NOMO-1 treated with dmso at 0.1 percent for 144 hours (cell line): ENCODE results near the gene LRRC3C.
"Not testable (repeated sequence)": the region's sequence is repeated elsewhere in the genome, so short reads cannot be mapped to it uniquely, and the experiment has no call there.

Source experiments
- DNase-seq: peaks from one replicate; lab custom pipeline; 2025; ENCODE audit not compliant: unreplicated experiment; lab: John Stamatoyannopoulos, UW

The LRRC3C gene, protein sequence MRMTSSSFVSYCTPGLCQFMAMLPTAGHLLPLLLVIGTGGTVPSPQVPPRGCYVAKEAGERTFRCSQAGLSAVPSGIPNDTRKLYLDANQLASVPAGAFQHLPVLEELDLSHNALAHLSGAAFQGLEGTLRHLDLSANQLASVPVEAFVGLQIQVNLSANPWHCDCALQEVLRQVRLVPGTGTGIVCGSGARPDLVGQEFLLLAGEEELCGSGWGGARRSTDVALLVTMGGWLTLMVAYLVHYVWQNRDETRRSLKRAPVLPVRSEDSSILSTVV

DNA sequence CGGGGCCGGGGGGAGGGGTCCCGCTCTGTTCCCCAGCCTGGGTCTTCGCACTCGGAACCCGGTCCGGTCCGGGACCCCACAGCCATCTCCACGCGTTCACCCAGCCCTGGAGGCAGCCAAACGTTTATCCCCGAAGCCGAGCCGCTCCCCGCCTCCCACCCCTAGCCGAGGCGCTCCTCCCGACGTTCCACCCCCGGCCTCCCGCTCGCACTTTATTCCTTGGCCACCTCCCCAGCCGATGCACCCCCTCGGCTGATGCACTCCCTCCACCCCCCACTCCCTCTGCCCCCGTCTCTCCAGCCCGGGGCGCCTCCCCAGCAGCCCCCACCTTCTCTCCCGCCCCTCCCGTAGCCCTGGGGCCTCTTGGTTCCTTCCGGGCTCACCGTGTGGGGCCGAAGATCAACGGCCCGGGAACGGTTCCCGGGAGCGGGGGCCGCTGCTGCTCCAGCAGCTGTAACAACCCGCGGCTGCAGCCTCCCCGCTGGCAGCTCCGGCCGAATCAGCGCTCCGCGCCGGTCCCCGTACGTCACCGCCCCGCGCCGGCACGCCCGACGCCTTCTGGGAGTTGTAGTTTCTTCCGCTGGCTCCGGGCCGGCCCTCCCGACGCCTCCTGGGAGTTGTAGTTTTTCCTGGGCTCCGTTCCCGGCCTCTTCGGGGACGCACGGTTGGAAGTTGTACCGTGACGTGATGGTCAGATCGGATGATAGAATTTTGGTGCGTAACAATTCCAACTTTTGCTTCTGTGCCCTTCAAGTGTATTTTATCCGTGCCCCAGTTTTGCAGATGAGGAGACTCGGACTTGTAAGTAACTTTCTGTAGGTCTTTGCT lies at the start of gene LRRC3C, which contains the start of gene ORMDL3:
Gene LRRC3C, plus strand, starts transcription at position 632 of the 828 bp plus-strand sequence. CDS start 13,792 bp downstream, outside the sequence.
Gene ORMDL3, minus strand, starts transcription at position 501 of the 828 bp plus-strand sequence. CDS start 3,398 bp downstream, outside the sequence.
- DNase-seq = peak; percentile 82

GRCh38 chr17:39886102-39886501 lies 41.4 kb upstream of the LRRC3C start:
- not testable (repeated sequence) for DNase-seq

DNA sequence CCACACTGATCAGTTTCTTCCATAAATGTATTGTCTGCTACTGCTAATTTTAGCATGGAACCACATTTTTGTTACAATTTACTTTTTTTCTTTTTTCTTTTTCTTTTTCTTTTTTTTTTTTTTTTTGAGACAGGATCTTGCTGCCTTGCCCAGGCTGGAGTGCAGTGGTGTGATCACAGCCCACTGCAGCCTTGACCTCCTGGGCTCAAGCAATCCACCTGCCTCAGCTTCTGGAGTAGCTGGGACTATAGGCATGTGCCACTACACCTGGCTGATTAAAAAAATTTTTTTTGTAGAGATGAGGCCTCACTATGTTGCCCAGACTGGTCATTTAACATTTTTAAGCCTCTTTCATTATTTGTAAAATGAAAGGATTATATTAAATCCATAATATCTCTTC lies 40.5 kb upstream of the LRRC3C start:
- no peak for DNase-seq

DNA sequence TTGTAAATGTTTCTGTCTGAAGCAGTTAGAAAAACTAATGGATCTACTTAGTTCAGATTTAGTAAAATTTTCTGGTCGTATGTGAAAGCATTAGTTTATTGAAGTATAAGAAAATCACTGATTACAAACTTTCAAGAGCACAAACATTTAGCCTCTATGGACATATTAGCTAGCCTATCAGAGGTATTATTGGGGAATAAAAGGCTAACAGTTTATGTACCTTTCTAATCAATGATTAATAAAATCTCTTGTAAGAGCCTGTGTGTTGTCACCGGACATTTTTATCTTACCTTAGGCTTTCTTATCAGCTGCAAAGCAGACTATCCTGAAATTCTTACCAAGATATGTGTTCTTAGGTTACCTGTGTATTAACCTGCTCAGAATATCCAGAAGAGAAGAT lies 38.3 kb upstream of the LRRC3C start:
- DNase-seq = no peak

GRCh38 chr17:39894681-39895376 lies 32.7 kb upstream of the LRRC3C start:
- DNase-seq = no peak

- no peak for DNase-seq
Observed at GRCh38 chr17:39898088-39898487, 29.4 kb upstream of the LRRC3C start.

- no peak for DNase-seq
Observed at GRCh38 chr17:39899215-39899614, 28.3 kb upstream of the LRRC3C start.

GRCh38 chr17:39902027-39902426 lies 25.5 kb upstream of the LRRC3C start:
- not testable (repeated sequence) for DNase-seq

DNA sequence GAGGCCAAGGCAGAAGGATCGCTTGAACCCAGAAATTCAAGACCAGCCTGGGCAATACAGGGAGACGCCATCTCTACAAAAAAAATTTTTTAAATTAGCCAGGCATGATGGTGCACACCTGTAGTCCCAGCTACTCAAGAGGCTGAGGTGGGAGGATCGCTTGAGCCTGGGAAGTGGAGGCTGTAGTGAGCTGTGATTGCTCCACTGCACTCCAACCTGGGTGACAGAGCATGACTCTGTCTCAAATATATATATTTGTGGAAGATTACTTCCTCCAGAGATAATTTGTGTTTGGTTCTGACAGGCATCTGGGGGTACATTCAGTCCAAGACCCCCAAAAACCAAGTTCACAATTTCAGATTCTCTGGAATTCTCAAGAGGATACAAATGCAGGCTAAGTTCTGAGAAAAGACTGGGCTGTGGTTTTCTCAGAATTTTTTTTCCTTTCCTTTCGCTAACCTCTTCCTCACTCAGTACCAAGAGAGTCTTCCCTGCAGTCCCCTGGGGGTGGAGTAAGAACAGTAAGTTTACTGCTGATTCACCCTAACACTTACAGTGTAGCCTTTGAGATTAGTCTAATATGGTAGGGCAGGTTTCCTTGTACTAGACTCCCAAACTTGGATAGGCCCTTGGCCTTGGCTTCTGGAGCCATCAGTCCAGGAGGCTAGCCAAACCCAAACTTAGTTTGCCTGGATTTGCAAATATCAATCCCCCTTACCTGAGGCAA lies 24.2 kb upstream of the LRRC3C start:
- no peak for DNase-seq

DNA sequence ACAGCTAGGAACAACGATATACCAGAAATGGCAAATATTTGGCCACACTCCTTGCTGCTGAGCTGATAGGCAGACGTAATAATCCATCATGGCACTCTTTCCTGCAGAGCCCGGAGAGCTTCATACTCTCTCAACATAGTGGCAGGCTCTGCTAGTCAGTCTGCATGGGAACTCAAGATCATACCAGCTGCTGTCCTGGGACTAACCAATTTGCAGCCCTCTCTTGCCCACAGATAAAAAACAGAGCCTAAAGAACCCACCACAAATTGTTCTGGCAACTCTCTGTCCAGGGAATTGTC lies 22.6 kb upstream of the LRRC3C start:
- no peak for DNase-seq

- no peak for DNase-seq
Observed at GRCh38 chr17:39908789-39909352, 18.7 kb upstream of the LRRC3C start.

DNA sequence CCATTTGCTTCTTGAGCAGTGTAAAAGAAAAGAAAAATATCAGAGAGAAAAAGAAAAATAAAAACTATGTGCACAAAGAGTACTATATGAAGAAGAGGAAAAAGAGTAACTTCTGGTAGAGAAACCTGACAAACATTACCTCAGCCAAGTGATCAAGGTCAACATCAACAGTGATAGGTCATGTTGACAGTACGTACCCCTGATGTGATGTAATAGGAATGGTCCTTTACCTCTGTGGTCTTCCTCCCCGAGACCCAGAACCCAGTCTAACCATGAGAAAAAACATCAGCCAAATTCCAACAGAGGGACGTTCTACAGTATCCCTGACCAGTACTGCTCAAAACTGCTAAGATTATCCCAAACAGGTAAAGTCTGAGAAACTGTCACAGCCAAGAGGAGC lies 13.5 kb upstream of the LRRC3C start:
- DNase-seq = no peak

GRCh38 chr17:39915559-39915958 lies 12.0 kb upstream of the LRRC3C start:
- no peak for DNase-seq

DNA sequence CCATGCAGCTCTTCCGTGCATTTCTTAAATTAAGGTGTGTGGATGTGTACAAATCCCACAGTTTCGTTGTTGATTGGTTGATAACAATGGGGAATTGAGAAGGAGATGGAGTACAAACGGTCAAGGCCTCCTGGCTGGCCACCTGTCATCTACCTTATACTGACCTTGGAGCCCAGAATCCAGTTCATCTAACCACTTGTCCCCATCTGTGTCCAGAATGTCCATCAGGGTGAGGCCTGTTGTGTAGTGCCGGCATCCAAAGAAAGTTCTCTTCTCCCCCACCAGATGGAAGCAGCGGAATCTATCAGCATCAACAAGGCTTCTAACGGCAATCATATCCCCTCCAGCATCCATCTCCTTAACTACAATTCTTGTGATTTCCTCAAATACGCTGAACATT lies 10.6 kb upstream of the LRRC3C start:
- no peak for DNase-seq

DNA sequence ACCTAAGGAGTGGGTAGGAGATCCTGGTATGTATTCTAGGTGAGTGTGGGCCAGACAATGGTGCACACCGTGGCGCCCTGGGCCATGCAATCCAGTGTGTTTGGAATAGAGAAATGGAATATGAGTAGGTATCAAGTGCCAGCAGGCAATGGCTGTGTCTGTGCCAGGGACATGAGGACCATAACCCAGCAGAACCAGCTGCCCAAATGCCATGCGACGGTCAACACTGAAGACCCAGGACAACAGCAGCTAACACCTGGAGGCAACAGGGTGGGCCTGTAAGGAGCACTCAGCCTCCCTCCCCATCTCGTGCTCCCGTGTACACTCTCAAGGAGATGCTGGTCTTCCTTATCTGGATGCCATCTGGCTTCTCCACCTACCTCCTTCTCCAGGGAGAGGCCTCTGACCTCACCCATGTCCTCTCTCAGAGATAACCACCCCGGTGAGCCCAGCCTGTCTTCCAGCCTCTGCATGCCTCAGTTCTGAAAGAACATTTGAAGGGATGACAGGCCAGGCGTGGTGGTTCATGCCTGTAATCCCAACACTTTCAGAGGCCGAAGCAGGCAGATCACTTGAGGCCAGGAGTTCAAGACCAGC lies 8.3 kb upstream of the LRRC3C start:
- DNase-seq = no peak

DNA sequence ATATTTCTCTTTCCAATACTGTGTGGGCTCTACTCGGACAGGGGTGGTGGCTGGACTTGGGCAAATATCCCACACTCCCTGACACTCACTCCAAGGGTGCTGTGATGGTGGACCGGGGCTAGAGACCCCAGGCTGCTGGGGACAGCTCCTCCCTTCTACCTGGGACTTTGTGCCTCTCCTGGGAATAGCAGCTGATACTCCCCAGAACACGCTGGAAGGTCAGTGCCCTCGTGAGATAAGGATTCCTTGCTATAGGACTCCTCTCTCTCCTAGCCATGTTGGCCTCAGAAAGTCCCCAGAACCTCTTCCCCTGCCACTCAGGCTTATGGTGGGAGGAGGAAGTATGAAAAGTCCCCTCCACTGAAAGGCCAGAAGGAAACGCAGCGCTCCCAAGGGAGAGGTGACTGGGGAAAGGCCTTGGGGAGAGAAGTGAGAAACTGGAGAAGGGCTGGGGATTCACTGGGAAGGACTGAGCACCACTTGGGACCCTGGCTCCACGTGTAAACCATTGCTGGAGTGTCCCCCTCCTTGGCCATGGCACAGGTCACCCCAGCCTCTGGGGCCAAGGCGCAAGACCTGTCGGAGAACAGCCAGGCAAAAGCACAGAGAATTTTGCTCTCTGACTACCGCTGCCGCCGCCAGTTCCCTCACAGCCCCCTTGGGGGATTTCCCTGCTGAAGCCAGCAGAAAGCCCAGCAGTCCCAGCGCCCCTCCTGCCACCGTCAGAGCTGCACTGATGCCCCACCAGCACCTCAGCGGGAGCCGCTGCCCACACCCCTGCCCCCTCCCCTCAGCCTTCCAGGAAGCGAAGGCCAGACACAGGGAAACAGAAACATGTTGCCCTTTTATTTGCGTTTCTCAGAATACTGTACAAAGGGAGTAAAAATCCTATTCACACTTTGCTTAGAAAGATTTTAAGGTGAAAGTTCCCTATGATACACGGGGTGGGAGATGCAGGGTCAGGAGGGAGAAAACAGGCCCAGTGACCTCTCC lies 7.0 kb upstream of the LRRC3C start:
- no peak for DNase-seq

- no peak for DNase-seq
Observed at GRCh38 chr17:39921323-39921722, 6.2 kb upstream of the LRRC3C start.

DNA sequence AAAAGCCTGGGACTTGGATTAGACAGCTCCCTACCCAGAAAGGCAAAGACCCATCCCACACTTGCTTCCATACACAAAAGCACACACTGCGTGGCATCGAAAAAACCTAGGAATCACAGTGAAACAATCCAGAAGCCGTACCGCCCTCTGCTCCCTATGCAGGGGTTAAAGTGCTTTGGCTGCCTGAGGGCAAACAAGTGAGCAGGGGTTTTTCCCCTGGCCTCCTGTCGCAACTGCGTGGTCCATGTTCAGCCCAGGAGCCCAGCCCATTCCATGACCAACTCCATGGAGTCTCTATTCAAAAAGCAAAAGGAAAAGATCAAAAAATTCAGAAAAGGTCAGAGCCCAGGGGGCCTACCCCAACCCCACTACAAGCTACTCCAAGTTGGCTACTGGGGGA lies 5.5 kb upstream of the LRRC3C start:
- DNase-seq = no peak

- DNase-seq = no peak
Observed at GRCh38 chr17:39923230-39923629, 4.3 kb upstream of the LRRC3C start.
